ENCODE results near the gene PPP1CA.

PPP1CA gene

DNA sequence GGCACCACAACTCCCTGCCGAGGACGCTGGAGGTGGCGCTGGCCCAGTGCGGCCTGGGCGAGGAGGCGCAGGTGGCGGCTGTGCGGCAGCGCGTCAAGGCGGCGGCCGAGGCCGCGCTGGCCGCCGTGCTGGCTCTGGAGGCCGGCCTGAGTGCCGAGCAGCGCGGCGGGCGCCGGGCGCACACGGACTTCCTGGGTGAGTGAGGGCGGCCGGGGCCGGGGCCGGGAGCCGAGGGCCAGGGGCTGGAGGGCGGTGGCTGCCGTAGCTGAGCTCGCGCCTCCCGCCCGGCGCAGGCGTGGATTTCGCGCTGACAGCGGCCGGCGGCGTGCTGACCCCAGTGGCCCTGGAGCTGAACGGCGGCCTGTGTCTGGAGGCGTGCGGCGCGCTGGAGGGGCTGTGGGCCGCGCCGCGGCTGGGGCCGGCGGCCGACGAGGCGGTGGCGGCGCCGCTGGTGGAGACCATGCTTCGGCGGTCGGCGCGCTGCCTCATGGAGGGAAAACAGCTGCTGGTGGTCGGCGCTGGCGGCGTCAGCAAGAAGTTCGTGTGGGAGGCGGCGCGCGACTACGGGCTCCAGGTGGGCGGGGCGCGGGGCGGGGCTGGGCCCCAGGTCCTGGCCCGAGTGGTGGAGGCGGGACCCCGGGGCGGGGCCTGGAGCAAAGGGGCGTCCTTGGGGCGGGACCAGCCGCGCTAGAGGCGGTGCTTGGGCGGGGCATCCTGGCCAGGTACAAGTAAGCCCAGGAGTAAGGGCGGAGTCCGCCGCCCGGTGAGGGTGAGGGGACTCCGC is 19.2 kb upstream of the PPP1CA start:
- no peaks in the 10 kb centered on the region for H3K4me1 ChIP-seq (ENCODE audit: control insufficient read depth, low read depth, low read length)
- peak overlapping the region; percentile 47 for H3K4me3 ChIP-seq (ENCODE audit: low read length)
- no peaks in the 10 kb centered on the region for H3K36me3 ChIP-seq (ENCODE audit: control insufficient read depth, low read depth, low read length)
- H3K9me3 ChIP-seq (ENCODE audit: control insufficient read depth, low read depth, low read length): no peaks in the 10 kb centered on the region
- H3K27me3 ChIP-seq (ENCODE audit: control insufficient read depth, insufficient read depth, low read length): peaks cover 11% of the 10 kb centered on the region
- H3K9ac ChIP-seq (ENCODE audit: low read length): peak overlapping the region; percentile 27
- H3K27ac ChIP-seq (ENCODE audit: low read length): no peak overlapping the region

DNA sequence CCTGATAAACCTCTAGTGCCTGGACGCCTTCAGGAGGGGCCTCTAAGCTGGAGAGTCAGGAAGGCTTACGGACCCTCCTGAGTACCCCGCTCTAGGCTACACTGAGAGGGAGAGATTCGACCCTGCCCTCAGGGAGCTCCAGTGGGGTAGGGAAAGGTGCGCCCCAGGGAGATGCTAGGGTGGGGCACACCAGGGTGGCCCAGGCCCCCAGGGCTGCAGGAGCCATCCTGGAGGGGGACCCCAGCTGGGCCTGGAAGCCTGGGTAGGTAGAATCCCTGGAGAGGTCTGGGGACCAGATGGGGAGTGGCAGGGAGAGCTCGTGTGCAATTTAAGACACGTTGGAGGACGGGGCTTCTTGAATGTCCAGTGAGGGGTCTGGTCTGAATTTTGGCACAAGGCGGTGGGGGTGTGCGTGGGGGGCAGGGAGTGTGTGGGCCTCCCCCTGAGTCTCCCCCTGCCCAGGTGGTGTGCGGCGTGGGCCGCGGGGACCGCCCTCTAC is 18.5 kb upstream of the PPP1CA start:
- no peaks in the 10 kb centered on the region for H3K36me3 ChIP-seq (ENCODE audit: control insufficient read depth, low read depth, low read length)
- H3K27ac ChIP-seq (ENCODE audit: low read length): no peak overlapping the region
- no peaks in the 10 kb centered on the region for H3K9me3 ChIP-seq (ENCODE audit: control insufficient read depth, low read depth, low read length)
- peak overlapping the region; percentile 47 for H3K4me3 ChIP-seq (ENCODE audit: low read length)
- H3K9ac ChIP-seq (ENCODE audit: low read length): peak overlapping the region; percentile 27
- H3K27me3 ChIP-seq (ENCODE audit: control insufficient read depth, insufficient read depth, low read length): peaks cover 13% of the 10 kb centered on the region
- H3K4me1 ChIP-seq (ENCODE audit: control insufficient read depth, low read depth, low read length): no peaks in the 10 kb centered on the region

DNA sequence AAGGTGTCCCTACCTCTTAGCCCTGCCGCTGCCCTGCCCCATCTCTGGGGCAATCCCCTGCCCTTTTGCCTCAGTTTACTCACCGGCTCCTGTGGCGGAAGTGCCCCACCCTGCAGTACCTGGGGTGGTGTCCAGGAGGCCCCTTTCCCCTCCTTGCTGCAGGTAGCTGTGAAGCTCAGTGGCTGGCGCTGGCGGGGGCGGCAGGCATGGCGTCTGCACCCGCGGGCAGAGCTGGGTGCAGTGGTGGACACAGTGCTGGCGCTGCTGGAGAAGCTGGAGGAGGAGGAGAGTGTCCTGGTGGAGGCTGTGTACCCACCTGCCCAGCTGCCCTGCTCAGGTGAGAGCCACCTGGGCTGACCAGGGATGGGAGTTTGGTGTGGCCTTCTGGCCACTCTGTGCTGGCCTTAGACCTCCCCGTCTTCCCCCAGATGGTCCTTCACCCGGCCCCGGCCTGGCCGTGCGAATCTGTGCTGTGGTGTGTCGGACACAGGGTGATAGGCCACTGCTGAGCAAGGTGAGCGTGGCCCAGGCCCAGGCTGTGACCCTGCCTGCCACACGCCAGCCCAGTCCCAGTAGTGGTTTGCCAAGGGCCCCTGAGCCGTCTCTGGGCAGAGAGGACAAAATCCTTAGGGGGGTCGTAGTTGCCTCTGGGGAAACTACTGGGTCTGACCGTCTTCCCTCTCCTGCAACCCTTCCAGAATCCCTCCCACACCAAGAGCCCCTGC is 17.8 kb upstream of the PPP1CA start:
- H3K9me3 ChIP-seq (ENCODE audit: control insufficient read depth, low read depth, low read length): no peaks in the 10 kb centered on the region
- H3K4me3 ChIP-seq (ENCODE audit: low read length): no peak overlapping the region
- H3K9ac ChIP-seq (ENCODE audit: low read length): no peak overlapping the region
- no peaks in the 10 kb centered on the region for H3K36me3 ChIP-seq (ENCODE audit: control insufficient read depth, low read depth, low read length)
- H3K27me3 ChIP-seq (ENCODE audit: control insufficient read depth, insufficient read depth, low read length): peaks cover 19% of the 10 kb centered on the region
- no peak overlapping the region for H3K27ac ChIP-seq (ENCODE audit: low read length)
- H3K4me1 ChIP-seq (ENCODE audit: control insufficient read depth, low read depth, low read length): no peaks in the 10 kb centered on the region

DNA sequence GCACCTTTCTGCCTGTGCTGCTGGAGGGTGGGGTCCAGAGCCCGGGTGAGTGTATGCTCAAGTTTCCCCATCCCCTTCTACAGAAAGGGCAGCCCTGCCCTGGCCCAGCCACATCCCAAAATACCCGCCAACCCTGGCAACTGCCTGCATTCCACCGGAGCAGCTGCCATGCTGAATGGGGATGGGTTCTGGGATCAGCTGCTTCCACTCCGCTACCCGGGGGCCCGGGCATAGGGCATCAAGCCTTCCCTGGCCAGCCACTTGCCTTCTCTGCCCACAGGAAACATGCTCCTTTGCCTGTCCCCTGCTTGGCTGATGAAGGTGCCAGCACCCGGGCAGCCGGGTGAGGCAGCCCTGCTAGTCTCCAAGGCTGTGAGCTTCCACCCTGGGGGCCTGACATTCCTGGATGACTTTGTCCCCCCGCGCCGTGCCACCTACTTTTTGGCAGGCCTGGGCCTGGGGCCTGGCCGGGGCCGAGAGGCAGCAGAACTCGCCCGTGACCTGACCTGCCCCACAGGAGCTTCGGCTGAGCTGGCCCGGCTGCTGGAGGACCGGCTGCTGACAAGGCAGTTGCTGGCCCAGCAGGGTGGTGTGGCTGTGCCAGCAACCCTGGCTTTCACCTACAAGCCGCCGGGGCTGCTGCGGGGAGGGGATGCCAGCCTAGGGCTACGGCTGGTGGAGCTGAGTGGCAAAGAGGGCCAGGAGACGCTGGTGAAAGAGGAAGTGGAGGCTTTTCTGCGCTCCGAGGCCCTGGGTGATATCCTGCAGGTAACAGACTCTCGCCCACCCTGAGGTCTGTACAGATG is 17.0 kb upstream of the PPP1CA start:
- peaks cover 19% of the 10 kb centered on the region for H3K27me3 ChIP-seq (ENCODE audit: control insufficient read depth, insufficient read depth, low read length)
- H3K36me3 ChIP-seq (ENCODE audit: control insufficient read depth, low read depth, low read length): no peaks in the 10 kb centered on the region
- no peaks in the 10 kb centered on the region for H3K9me3 ChIP-seq (ENCODE audit: control insufficient read depth, low read depth, low read length)
- no peak overlapping the region for H3K9ac ChIP-seq (ENCODE audit: low read length)
- no peaks in the 10 kb centered on the region for H3K4me1 ChIP-seq (ENCODE audit: control insufficient read depth, low read depth, low read length)
- H3K4me3 ChIP-seq (ENCODE audit: low read length): no peak overlapping the region
- no peak overlapping the region for H3K27ac ChIP-seq (ENCODE audit: low read length)

DNA sequence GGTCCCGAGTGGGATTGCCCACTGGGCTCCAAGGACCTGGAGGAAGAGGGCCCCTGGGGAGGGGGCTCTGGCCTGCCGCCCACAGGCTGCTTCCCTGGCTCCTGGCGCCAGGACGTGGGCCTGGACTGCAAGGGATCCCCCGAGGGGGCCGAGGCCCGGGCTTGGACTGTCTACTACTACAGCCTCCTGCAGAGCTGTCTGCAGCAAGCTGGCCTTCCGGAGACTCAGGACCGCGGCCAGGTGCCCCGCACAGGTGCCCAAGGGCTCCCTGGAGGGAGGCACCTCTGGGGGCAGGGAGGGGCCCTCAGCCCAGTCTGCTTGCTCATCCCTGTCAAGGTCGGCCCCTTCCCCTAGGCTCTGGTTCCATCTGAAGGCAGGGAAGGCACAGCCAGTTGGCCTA is 15.8 kb upstream of the PPP1CA start:
- Histone ChIP-seq H3K9ac (ENCODE audit: low read length) (no peak overlapping the region), H3K36me3 (ENCODE audit: control insufficient read depth, low read depth, low read length) (no peaks in the 10 kb centered on the region), H3K9me3 (ENCODE audit: control insufficient read depth, low read depth, low read length) (no peaks in the 10 kb centered on the region), H3K27me3 (ENCODE audit: control insufficient read depth, insufficient read depth, low read length) (peaks cover 20% of the 10 kb centered on the region), H3K27ac (ENCODE audit: low read length) (no peak overlapping the region), H3K4me3 (ENCODE audit: low read length) (no peak overlapping the region), H3K4me1 (ENCODE audit: control insufficient read depth, low read depth, low read length) (no peaks in the 10 kb centered on the region)

DNA sequence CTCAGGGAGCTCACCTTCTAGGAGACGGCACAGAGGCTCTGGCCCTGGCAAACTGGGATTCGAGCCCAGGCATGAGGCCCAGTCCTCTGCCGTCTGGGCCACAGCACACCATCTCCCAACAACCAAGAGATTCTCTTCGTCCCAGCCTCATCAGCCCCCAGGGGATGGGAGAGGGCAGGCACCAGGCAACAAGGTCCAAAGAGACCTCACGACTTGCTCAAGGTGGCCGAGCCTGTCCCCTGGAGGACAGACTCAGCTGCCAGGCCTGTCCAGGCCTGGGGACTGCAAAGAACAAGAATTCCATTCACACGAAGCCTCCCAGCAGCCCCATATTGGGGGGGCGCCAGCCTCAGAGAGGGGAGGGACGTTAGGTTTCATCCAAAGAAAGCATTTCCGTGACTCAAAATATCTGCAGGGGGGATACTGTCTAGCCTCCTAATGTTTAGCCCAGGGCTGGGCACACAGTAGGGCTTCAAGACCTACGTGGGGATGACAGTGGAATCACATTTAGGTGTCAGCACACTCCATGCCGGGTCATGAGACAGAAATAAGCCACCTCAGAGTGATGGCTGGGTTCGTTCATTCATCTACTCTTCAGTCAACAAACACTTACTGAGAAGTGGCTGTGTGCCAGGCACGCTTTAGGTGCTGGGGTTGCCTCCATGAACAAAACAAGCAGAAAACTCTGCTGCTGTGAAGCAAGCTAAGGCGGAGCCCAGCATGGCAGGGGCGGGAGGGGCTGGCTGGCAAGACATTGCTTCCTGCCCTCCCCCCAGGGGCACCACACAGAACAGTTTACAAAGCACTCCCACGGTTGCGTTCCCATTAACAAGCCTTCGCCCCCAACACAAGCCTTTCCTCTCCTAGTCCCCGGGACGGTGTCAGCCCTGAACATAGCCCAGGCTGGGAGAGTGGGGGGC is 15.0 kb upstream of the PPP1CA start:
- Histone ChIP-seq H3K9ac (ENCODE audit: low read length) (no peak overlapping the region), H3K4me1 (ENCODE audit: control insufficient read depth, low read depth, low read length) (no peaks in the 10 kb centered on the region), H3K36me3 (ENCODE audit: control insufficient read depth, low read depth, low read length) (no peaks in the 10 kb centered on the region), H3K27me3 (ENCODE audit: control insufficient read depth, insufficient read depth, low read length) (peaks cover 25% of the 10 kb centered on the region), H3K9me3 (ENCODE audit: control insufficient read depth, low read depth, low read length) (no peaks in the 10 kb centered on the region), H3K27ac (ENCODE audit: low read length) (no peak overlapping the region), H3K4me3 (ENCODE audit: low read length) (no peak overlapping the region)

DNA sequence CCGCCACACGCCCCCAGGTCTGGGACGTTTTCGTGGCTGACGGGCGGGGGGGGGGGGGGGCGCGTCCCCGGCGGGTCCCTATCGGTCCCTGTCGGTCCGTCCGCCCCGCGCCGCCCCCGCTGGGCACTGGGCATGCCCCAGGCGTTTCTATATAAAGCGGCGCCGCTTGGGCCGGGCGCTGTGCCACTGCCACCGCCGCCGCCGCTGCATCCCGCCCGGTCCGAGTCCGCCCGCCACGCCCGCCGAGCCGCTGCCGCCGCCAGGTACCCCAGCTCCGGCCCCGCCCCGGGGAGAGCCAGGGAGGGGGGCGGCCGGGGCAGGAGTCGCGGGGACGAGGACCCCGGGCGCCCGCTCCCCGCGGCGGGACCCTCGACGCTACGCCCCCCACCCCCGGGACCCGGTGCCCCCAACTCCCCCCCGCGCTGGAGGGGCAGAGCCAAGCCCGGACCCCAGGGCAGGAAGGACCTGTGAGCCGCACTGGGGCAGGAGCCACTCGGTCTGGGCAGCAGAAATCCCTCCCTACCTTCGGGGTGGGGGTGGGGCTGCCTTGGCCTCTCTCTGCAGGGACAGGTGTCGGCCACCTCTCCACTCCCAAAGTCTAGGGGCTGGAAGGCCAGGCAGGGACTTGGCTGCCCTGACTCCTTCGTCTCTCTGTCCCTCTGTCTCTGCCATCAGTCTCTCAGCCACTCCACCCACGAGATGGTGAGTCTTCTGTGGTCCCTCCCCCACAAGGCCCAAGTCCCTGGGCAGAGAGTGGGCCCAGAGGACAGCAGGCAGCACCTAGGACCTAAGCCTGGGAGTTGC is 14.0 kb upstream of the PPP1CA start, which contains the start of gene CARNS1:
TSS of gene CARNS1 (plus strand) at position 178 of the 804 bp plus-strand sequence. CDS start at position 700, 522 bp downstream.
- H3K36me3 ChIP-seq (ENCODE audit: control insufficient read depth, low read depth, low read length): no peaks in the 10 kb centered on the region
- H3K27ac ChIP-seq (ENCODE audit: low read length): no peak within 1 kb of the TSS
- H3K4me3 ChIP-seq (ENCODE audit: low read length): peak within 1 kb of the TSS; percentile 33
- no peak within 1 kb of the TSS for H3K9ac ChIP-seq (ENCODE audit: low read length)
- no peaks in the 10 kb centered on the region for H3K4me1 ChIP-seq (ENCODE audit: control insufficient read depth, low read depth, low read length)
- H3K27me3 ChIP-seq (ENCODE audit: control insufficient read depth, insufficient read depth, low read length): peaks cover 25% of the 10 kb centered on the region
- H3K9me3 ChIP-seq (ENCODE audit: control insufficient read depth, low read depth, low read length): no peaks in the 10 kb centered on the region

DNA sequence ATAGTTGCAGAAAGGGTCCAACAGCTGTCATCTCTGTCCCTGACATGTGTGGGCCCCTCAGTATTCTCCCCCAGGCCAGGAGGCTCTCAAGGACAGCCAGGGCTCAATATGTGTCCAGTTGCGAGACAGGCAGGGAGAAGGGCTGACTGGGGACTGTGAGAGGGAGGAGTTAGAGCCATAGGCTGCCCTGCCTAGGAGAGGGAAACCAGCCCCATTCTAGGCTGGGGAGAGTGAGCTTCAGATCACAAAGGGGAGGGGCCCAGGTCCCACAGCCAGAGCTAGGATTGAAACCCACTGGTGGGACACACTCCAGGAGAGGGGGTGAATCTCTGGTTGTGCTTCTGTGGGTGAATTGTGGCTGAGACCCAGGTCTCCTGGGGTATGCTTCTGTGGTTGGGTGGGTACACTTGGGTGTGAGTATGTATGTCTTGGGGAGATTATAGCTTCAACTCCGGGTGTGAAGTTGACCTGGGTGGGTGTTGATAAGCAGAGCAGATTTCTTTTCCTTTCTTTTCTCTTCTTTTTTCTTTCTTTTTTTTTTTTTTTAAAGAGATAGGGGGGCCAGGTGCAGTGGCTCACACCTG is 11.7 kb upstream of the PPP1CA start:
- peaks cover 16% of the 10 kb centered on the region for H3K27me3 ChIP-seq (ENCODE audit: control insufficient read depth, insufficient read depth, low read length)
- H3K9ac ChIP-seq (ENCODE audit: low read length): no peak overlapping the region
- H3K9me3 ChIP-seq (ENCODE audit: control insufficient read depth, low read depth, low read length): no peaks in the 10 kb centered on the region
- H3K27ac ChIP-seq (ENCODE audit: low read length): no peak overlapping the region
- no peak overlapping the region for H3K4me3 ChIP-seq (ENCODE audit: low read length)
- peaks cover 3% of the 10 kb centered on the region for H3K4me1 ChIP-seq (ENCODE audit: control insufficient read depth, low read depth, low read length)
- no peaks in the 10 kb centered on the region for H3K36me3 ChIP-seq (ENCODE audit: control insufficient read depth, low read depth, low read length)

DNA sequence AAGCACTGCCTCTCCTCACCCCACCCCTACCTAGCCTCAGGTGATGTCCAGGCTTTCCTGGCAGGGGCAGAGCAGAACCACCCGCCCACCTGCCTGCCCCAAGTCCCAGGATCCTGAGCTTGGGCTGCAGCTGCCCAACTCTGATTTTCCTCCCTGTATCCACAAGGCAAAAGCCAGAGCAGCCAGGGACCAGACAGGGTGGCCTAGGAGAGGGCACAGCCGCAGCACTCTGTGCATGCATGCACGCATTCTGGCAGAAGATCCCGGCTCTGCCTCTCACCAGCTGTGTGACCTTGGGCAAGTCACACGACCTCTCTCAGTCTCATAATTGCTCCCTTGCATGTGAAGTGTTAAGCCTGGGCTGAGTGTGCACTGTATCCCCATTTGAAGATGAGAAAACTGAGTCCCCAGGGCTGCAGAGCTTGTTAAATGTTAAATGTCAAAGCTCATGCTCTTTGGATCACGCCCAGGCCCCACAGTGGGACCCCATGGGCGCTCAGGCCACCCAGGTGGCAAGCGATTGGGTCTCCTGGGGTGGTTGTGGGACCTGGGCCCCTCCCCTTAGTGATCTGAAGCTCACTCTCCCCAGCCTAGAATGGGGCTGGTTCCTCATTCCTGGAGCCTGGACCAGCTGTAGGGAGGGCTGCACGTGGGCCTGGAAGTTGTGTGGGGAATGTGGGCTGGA is 11.0 kb upstream of the PPP1CA start:
- Histone ChIP-seq H3K9me3 (ENCODE audit: control insufficient read depth, low read depth, low read length) (no peaks in the 10 kb centered on the region), H3K9ac (ENCODE audit: low read length) (no peak overlapping the region), H3K4me3 (ENCODE audit: low read length) (no peak overlapping the region), H3K36me3 (ENCODE audit: control insufficient read depth, low read depth, low read length) (no peaks in the 10 kb centered on the region), H3K4me1 (ENCODE audit: control insufficient read depth, low read depth, low read length) (peaks cover 3% of the 10 kb centered on the region), H3K27me3 (ENCODE audit: control insufficient read depth, insufficient read depth, low read length) (peaks cover 16% of the 10 kb centered on the region), H3K27ac (ENCODE audit: low read length) (no peak overlapping the region)

All from iPS-18a (cell line).